Adrenal gland (tissue), 5 donors: ENCODE measurements around the gene TFR2.

Experiments
- POLR2A ChIP-seq, 2 donors: fragments of 450-650 bp; IDR thresholded peaks; one replicate each; pipeline ENCODE4 v1.6.1; 2017; ENCODE audit warnings: antibody characterized with exemption in 2 of 2, mild to moderate bottlenecking in 2 of 2, moderate library complexity in 1 of 2
- TF ChIP-seq, protein P1 (sequence below), 6 experiments: fragments of 450-650 bp in 4 of 6; fragments of 200-600 bp in 2 of 6; sonication (generic) in 1 of 6; IDR thresholded peaks; 1 replicate in 5 of 6; 2 replicates in 1 of 6; pipeline versions ENCODE4 v1.5.1 to v1.8.0; 2016 to 2021; ENCODE audit warnings: antibody characterized with exemption in 6 of 6, mild to moderate bottlenecking in 2 of 6, moderate library complexity in 1 of 6
- donor health status: DM: no; HTN: no; CAD: no.

DNA sequence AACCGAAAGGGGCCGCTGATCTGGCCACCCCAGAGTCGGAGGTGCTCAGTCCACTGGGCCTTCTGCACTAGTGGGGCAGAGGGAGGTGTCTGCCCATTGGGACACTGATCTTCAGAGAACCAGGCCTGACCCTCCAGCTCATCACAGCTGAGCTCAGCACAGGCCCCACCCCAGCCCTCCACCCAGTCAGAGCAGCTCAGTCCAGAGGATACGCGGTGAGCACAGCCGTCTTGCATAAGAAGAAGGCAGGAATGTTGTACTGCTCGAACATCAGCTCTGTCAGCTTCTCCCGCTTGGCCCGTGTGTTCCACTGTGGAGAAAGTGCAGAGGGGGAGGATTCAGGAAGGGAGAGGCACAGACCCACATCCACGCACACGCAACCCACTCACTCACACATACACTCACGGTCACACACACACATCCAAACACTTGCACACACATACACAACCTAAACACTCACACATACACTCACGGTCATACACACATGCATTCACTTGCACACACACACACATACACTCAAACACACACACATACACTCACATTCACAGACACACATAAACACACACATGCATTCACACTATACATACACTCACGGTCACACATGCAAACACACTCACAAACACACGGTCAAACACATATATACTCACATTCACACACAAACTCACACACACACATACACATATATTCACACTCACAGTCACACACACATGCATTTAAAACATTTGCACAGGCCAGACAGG lies 8.6 kb upstream of the TFR2 start:
- TF ChIP-seq, protein P1, sequence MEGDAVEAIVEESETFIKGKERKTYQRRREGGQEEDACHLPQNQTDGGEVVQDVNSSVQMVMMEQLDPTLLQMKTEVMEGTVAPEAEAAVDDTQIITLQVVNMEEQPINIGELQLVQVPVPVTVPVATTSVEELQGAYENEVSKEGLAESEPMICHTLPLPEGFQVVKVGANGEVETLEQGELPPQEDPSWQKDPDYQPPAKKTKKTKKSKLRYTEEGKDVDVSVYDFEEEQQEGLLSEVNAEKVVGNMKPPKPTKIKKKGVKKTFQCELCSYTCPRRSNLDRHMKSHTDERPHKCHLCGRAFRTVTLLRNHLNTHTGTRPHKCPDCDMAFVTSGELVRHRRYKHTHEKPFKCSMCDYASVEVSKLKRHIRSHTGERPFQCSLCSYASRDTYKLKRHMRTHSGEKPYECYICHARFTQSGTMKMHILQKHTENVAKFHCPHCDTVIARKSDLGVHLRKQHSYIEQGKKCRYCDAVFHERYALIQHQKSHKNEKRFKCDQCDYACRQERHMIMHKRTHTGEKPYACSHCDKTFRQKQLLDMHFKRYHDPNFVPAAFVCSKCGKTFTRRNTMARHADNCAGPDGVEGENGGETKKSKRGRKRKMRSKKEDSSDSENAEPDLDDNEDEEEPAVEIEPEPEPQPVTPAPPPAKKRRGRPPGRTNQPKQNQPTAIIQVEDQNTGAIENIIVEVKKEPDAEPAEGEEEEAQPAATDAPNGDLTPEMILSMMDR (IDR thresholded peaks at IDR 0.05) = no peak
- no peak for TF ChIP-seq POLR2A (IDR thresholded peaks at IDR 0.05)
